ENCODE data around the gene PRIM2.
"Not testable (repeated sequence)": the region's sequence is repeated elsewhere in the genome, so short reads cannot be mapped to it uniquely, and the experiment has no call there.

DNA sequence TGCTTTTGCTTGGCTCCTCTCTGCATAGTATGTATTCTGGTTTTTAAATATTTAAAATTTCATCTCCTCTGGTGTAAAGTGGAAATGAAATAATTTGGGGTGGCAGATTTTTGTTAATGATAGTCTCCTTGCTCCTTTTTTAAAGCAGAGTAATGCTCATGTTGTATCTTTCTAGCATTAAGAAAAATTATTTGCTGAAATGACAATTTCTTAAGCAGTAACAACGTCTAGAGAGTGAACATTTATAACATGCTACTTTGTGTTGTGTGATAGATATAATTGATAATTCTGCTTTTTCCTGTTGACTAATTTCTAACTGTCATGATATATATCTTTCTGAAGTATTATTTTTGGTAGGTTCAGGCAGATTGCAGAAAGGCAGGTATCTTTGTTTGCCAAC is 127.4 kb downstream of the PRIM2 start:
- TF ChIP-seq, protein P1, sequence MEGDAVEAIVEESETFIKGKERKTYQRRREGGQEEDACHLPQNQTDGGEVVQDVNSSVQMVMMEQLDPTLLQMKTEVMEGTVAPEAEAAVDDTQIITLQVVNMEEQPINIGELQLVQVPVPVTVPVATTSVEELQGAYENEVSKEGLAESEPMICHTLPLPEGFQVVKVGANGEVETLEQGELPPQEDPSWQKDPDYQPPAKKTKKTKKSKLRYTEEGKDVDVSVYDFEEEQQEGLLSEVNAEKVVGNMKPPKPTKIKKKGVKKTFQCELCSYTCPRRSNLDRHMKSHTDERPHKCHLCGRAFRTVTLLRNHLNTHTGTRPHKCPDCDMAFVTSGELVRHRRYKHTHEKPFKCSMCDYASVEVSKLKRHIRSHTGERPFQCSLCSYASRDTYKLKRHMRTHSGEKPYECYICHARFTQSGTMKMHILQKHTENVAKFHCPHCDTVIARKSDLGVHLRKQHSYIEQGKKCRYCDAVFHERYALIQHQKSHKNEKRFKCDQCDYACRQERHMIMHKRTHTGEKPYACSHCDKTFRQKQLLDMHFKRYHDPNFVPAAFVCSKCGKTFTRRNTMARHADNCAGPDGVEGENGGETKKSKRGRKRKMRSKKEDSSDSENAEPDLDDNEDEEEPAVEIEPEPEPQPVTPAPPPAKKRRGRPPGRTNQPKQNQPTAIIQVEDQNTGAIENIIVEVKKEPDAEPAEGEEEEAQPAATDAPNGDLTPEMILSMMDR (IDR thresholded peaks at IDR 0.05; ENCODE audit: poor library complexity, severe bottlenecking): not testable (repeated sequence)
- TF ChIP-seq EP300 (conservative IDR thresholded peaks at IDR 0.05; ENCODE audit: poor library complexity, severe bottlenecking); MXI1 (conservative IDR thresholded peaks at IDR 0.05; ENCODE audit: poor library complexity, severe bottlenecking); POLR2AphosphoS5 (IDR thresholded peaks at IDR 0.05); TAF1 (IDR thresholded peaks at IDR 0.05; ENCODE audit: low read depth); EZH2 (IDR thresholded peaks at IDR 0.05; ENCODE audit: borderline replicate concordance, insufficient read depth, low read length, poor library complexity, severe bottlenecking); RAD21 (conservative IDR thresholded peaks at IDR 0.05); SMC3 (conservative IDR thresholded peaks at IDR 0.05; ENCODE audit: poor library complexity): not testable (repeated sequence)

All from neural cell (in vitro differentiated cells).